CD8-positive, alpha-beta memory T cell (primary cell): ENCODE data around the gene RIPPLY2. TPM values are rescaled to one million over a fixed set of nuclear protein-coding genes. Genes with fewer than 3 reads are reported as not detected.

Experiments
- CTCF ChIA-PET: fragments of 350-600 bp; sonication (Branson Sonifier 250); formaldehyde crosslinking; loops from one replicate; lab custom pipeline; 2021; ENCODE audit warnings: antibody characterized with exemption; lab: Charles Lee
- POLR2A ChIA-PET: fragments of 350-600 bp; sonication (Branson Sonifier 250); formaldehyde crosslinking; loops from one replicate; lab custom pipeline; 2021; ENCODE audit warnings: antibody characterized with exemption; lab: Charles Lee
- DNase-seq, 5 donors: peaks; one replicate each; pipeline versions ENCODE4 v3.0.0 to v3.0.0-alpha.2; 2020 to 2022; ENCODE audit warnings: mixed read lengths in 1 of 5
- H3K27ac ChIP-seq: one replicate; pipeline ENCODE4 v1.7.0; 2013; ENCODE audit warnings: low read depth, mild to moderate bottlenecking, low read length, moderate library complexity
- H3K27me3 ChIP-seq: 2 replicates; pipeline ENCODE4 v1.7.0; 2013; ENCODE audit warnings: low read length, mild to moderate bottlenecking; ENCODE audit not compliant: insufficient read depth, poor library complexity, severe bottlenecking
- H3K36me3 ChIP-seq: 2 replicates; pipeline ENCODE4 v1.7.0; 2013; ENCODE audit warnings: mild to moderate bottlenecking, low read length, moderate library complexity; ENCODE audit not compliant: insufficient read depth
- H3K4me1 ChIP-seq: 2 replicates; pipeline ENCODE4 v1.7.0; 2013; ENCODE audit warnings: mild to moderate bottlenecking, low read length, moderate library complexity; ENCODE audit not compliant: insufficient read depth
- H3K4me3 ChIP-seq: 2 replicates; pipeline ENCODE4 v1.7.0; 2013; ENCODE audit warnings: mild to moderate bottlenecking, low read length
- H3K9me3 ChIP-seq: 2 replicates; pipeline ENCODE4 v1.7.0; 2013; ENCODE audit warnings: mild to moderate bottlenecking, low read length
- H3K27ac Mint-ChIP-seq, 8 donors: one replicate each; pipeline ENCODE4 v1.8.0; 2020 to 2021; ENCODE audit warnings: mixed read lengths in 8 of 8, mild to moderate bottlenecking in 6 of 8, inconsistent platforms in 3 of 8, moderate library complexity in 3 of 8
- H3K27me3 Mint-ChIP-seq, 2 donors: one replicate each; pipeline ENCODE4 v1.8.0; 2020 to 2021; ENCODE audit warnings: mixed read lengths in 2 of 2, mild to moderate bottlenecking in 1 of 2, moderate library complexity in 1 of 2
- H3K36me3 Mint-ChIP-seq, 3 donors: one replicate each; pipeline ENCODE4 v1.8.0; 2020 to 2021; ENCODE audit warnings: mixed read lengths in 3 of 3, inconsistent platforms in 1 of 3, mild to moderate bottlenecking in 1 of 3
- H3K4me1 Mint-ChIP-seq, 3 donors: one replicate each; pipeline ENCODE4 v1.8.0; 2020 to 2021; ENCODE audit warnings: mixed read lengths in 3 of 3, inconsistent platforms in 1 of 3, mild to moderate bottlenecking in 1 of 3
- H3K4me3 Mint-ChIP-seq, 7 donors: one replicate each; pipeline ENCODE4 v1.8.0; 2020 to 2021; ENCODE audit warnings: mixed read lengths in 7 of 7, mild to moderate bottlenecking in 6 of 7, moderate library complexity in 4 of 7, inconsistent platforms in 2 of 7
- H3K9me3 Mint-ChIP-seq, 5 donors: one replicate each; pipeline ENCODE4 v1.8.0; 2020 to 2022; ENCODE audit warnings: mixed read lengths in 5 of 5, mild to moderate bottlenecking in 3 of 5, moderate library complexity in 2 of 5, inconsistent platforms in 1 of 5
- polyA plus RNA-seq: library from polyadenylated mRNA; unstranded; fragments of 300-500 nt; fragmentation: Illumina TruSeq; gene quantifications from one replicate; pipeline ENCODE4 v1.2.3, GENCODE V29; 2021
- total RNA-seq, 2 experiments: library from RNA; stranded (reverse); gene quantifications; one replicate each; pipeline ENCODE4 v1.2.3, GENCODE V29; 2021

The RIPPLY2 gene
- total and polyA plus RNA-seq, 3 experiments from 2014 or later = not detected

DNA sequence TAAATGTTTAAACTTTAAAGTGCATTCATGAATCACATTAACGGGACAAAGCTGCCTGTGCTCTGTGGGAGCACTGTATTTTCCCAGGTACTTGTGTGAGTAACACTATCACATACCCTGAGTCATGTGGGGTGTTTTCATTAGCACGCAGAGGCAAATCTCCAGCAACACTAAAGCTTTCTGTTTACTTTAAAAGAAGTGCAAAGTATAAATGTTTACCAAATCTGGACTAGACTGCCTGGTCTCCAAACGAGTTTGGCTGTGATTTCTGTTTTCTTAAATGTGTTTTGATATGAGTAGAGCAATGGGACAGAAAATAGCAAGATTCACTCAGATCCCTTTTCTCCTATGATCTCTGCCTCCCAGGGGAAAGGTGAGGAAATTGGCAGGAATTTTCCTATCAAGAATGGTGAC lies 28.8 kb upstream of the RIPPLY2 start:
- CTCF ChIA-PET = no interaction called here
- DNase-seq = no peak
- Histone ChIP-seq H3K4me1 (no peaks in the 10 kb centered on the region), H3K27ac (no peak overlapping the region), H3K27me3 (no peaks in the 10 kb centered on the region), H3K9me3 (no peaks in the 10 kb centered on the region), H3K4me3 (no peak overlapping the region), H3K36me3 (no peaks in the 10 kb centered on the region)
- H3K4me1 Mint-ChIP-seq = no peaks in the 10 kb centered on the region
- H3K36me3 Mint-ChIP-seq = no peaks in the 10 kb centered on the region
- H3K27ac Mint-ChIP-seq = no peak overlapping the region
- POLR2A ChIA-PET = no interaction called here
- no peaks in the 10 kb centered on the region for H3K9me3 Mint-ChIP-seq
- H3K4me3 Mint-ChIP-seq = no peak overlapping the region
- peaks cover 6 to 17% of the 10 kb centered on the region in 2 donors for H3K27me3 Mint-ChIP-seq

DNA sequence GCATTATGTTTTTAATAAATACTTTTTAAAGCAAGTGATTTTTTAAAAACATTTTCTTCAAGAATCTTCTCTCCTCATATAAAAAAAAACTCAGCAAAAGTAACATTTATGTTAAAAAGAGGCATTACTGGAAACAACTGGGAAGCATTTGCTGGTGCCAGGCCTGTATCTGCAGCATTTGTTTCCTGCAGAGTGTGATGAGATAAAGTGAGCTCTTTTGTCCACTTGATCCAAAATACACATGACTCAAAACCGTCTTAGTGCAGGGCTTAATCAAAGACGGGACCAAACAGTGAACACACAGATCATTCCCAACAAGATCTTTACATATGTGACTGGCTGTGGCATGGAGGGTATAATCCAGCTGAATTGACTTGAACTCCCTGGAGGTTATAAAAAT lies 28.3 kb upstream of the RIPPLY2 start:
- H3K4me3 Mint-ChIP-seq = no peak overlapping the region

DNA sequence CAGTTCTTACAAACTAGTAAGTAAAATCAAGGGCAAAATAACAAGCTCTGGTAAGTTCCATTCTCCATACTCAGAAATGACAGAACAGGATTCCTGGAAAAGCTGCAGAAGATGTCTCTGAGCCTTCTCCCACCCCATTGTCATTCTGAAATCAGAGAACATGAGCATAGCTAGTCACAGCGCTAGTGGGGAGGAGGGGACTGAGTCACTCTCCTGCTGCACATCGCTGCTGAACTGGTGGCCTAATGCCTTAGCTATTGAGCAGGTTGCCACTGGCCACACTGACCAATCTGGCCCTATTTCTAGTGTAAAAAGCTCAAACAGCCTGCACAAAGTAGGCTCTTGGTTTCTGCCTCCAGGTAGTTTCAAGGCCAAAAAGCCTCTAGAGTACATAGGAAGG lies 26.1 kb upstream of the RIPPLY2 start:
- Histone ChIP-seq H3K27me3 (no peaks in the 10 kb centered on the region), H3K4me1 (no peaks in the 10 kb centered on the region), H3K9me3 (no peaks in the 10 kb centered on the region), H3K4me3 (no peak overlapping the region), H3K27ac (no peak overlapping the region), H3K36me3 (no peaks in the 10 kb centered on the region)
- POLR2A ChIA-PET = no interaction called here
- no peaks in the 10 kb centered on the region for H3K36me3 Mint-ChIP-seq
- H3K27ac Mint-ChIP-seq = no peak overlapping the region
- H3K4me3 Mint-ChIP-seq = no peak overlapping the region
- H3K4me1 Mint-ChIP-seq = no peaks in the 10 kb centered on the region
- no peak for DNase-seq
- H3K9me3 Mint-ChIP-seq = peaks cover 0 to 2% (median 0%) of the 10 kb centered on the region in 5 donors
- H3K27me3 Mint-ChIP-seq = peaks cover 10 to 17% of the 10 kb centered on the region in 2 donors
- CTCF ChIA-PET = interaction anchor here (1.0 kb wide), 1 partner anchor 11 kb away, joined by 3 read pairs; no protein-coding TSS in a partner anchor

More for the DNA sequence above, 28.3 kb upstream of the RIPPLY2 start:
- POLR2A ChIA-PET = no interaction called here
- peaks cover 10 to 17% of the 10 kb centered on the region in 2 donors for H3K27me3 Mint-ChIP-seq
- Histone ChIP-seq H3K27me3 (no peaks in the 10 kb centered on the region), H3K27ac (no peak overlapping the region), H3K4me3 (no peak overlapping the region), H3K4me1 (no peaks in the 10 kb centered on the region), H3K36me3 (no peaks in the 10 kb centered on the region), H3K9me3 (no peaks in the 10 kb centered on the region)
- no peak overlapping the region for H3K27ac Mint-ChIP-seq
- CTCF ChIA-PET = no interaction called here
- no peaks in the 10 kb centered on the region for H3K36me3 Mint-ChIP-seq
- no peak for DNase-seq
- H3K4me1 Mint-ChIP-seq = no peaks in the 10 kb centered on the region
- H3K9me3 Mint-ChIP-seq = no peaks in the 10 kb centered on the region

DNA sequence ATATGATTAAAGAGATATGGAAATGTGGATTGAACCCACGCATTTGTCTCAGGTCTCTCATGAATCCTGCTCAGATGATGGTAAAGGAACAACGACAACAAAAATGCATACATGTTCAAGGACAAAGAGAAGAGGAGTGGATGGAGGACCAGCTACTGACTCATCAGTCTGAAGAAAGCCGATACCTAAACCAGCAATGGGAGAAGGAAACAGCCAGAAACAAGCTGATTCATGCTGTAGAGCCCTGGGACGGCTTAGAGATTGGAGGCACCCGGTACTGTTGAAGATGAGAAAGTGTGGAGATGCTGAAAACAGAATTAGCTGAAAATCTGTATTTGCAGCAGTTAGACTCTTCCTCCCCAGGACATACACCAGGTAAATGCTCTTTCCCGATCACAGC lies 14.4 kb upstream of the RIPPLY2 start:
- no peak overlapping the region for H3K27ac Mint-ChIP-seq
- no peaks in the 10 kb centered on the region for H3K36me3 ChIP-seq
- peaks cover 16 to 39% of the 10 kb centered on the region in 2 donors for H3K27me3 Mint-ChIP-seq
- no peaks in the 10 kb centered on the region for H3K4me1 ChIP-seq
- H3K27me3 ChIP-seq = no peaks in the 10 kb centered on the region
- no peaks in the 10 kb centered on the region for H3K9me3 ChIP-seq
- H3K36me3 Mint-ChIP-seq = peaks cover 0 to 1% (median 0%) of the 10 kb centered on the region in 3 donors
- no peak overlapping the region for H3K4me3 ChIP-seq
- peaks cover 0 to 9% (median 5%) of the 10 kb centered on the region in 5 donors for H3K9me3 Mint-ChIP-seq
- no peak overlapping the region for H3K27ac ChIP-seq
- no peaks in the 10 kb centered on the region for H3K4me1 Mint-ChIP-seq
- no peak overlapping the region for H3K4me3 Mint-ChIP-seq
- POLR2A ChIA-PET = interaction anchor here (0.5 kb wide), 1 partner anchor 9 kb away, joined by 5 read pairs; no protein-coding TSS in a partner anchor
- CTCF ChIA-PET = interaction anchor here (1.2 kb wide), 1 partner anchor 11 kb away, joined by 3 read pairs; no protein-coding TSS in a partner anchor
- DNase-seq = no peak

DNA sequence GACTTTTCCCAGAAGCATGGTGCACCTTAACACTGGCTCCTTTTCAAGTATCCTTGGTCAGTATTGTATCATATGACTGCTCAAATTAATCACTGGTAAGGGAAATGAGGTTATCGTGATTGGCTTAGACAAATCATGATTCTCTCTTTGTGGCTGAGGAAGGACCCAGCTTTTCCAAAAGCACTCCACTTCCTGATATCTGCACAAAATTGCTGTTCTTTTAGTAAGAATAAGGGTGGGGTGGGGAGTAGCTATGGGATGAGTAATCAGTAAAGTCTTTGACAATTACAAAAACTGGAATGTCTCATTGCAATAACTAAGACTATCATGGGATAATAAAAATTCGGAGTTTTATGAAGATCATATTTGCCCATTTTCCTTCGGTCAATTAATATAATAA lies 9.0 kb upstream of the RIPPLY2 start:
- Mint-ChIP-seq H3K9me3 (peaks cover 0 to 9% (median 3%) of the 10 kb centered on the region in 5 donors), H3K27me3 (peaks cover 5 to 15% of the 10 kb centered on the region in 2 donors), H3K4me1 (no peaks in the 10 kb centered on the region), H3K27ac (no peak overlapping the region), H3K36me3 (peaks cover 0 to 1% (median 0%) of the 10 kb centered on the region in 3 donors), H3K4me3 (no peak overlapping the region)
- H3K27ac ChIP-seq = no peak overlapping the region
- no peaks in the 10 kb centered on the region for H3K36me3 ChIP-seq
- ChIA-PET CTCF (no interaction called here), POLR2A (no interaction called here)
- H3K9me3 ChIP-seq = no peaks in the 10 kb centered on the region
- H3K4me3 ChIP-seq = no peak overlapping the region
- H3K27me3 ChIP-seq = no peaks in the 10 kb centered on the region
- DNase-seq = no peak
- no peaks in the 10 kb centered on the region for H3K4me1 ChIP-seq

DNA sequence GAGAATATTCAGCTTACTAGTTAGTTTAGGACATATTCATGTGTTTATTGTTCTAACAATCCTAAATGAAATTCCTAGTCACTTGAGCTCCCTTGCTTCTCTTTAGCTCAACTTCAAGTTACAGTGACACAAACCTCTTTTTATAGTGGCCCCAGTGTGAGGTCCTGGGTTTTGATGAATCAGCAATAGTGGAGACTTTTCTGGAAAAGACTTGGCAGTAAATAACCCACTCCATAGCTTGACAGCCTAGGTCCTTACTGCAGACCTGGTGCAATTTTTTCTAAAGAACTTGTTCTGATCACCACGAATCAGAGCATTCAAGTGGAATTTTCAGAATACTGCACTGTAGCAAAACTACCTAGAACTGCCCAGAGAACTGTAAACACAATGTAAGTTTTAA lies 6.9 kb upstream of the RIPPLY2 start:
- DNase-seq = no peak
- no peak overlapping the region for H3K27ac Mint-ChIP-seq
- peaks cover 21 to 30% of the 10 kb centered on the region in 2 donors for H3K27me3 Mint-ChIP-seq
- H3K36me3 Mint-ChIP-seq = peaks cover 0 to under 1% (median 0%) of the 10 kb centered on the region in 3 donors
- POLR2A ChIA-PET = no interaction called here
- Histone ChIP-seq H3K27ac (no peak overlapping the region), H3K4me1 (no peaks in the 10 kb centered on the region), H3K27me3 (no peaks in the 10 kb centered on the region), H3K9me3 (no peaks in the 10 kb centered on the region), H3K4me3 (no peak overlapping the region), H3K36me3 (no peaks in the 10 kb centered on the region)
- CTCF ChIA-PET = no interaction called here
- no peak overlapping the region for H3K4me3 Mint-ChIP-seq
- peaks cover 0 to 3% (median 1%) of the 10 kb centered on the region in 5 donors for H3K9me3 Mint-ChIP-seq
- H3K4me1 Mint-ChIP-seq = no peaks in the 10 kb centered on the region

DNA sequence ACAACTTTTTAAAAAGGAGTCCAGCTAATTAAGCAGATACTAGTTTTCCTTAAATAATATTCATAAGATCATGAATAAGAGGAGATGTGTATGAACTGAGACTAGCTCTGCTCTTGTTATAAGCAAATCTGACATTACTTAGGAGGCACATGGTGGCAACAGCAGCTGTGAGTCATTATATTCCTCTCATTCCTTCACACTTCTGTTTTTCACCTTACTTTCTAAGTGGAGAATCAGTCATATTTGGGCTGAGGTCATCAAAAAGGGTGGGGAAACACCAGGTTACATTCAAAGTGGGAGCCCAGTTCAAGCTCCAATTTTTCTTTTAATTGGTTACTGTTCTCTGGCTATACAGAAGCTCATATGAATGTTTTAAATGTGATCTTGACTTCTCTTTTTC lies 6.0 kb upstream of the RIPPLY2 start:
- H3K27me3 Mint-ChIP-seq = peaks cover 28 to 39% of the 10 kb centered on the region in 2 donors
- no peak for DNase-seq
- Histone ChIP-seq H3K27ac (no peak overlapping the region), H3K36me3 (no peaks in the 10 kb centered on the region), H3K4me3 (no peak overlapping the region), H3K9me3 (no peaks in the 10 kb centered on the region), H3K27me3 (no peaks in the 10 kb centered on the region), H3K4me1 (no peaks in the 10 kb centered on the region)
- ChIA-PET CTCF (no interaction called here), POLR2A (no interaction called here)
- H3K4me3 Mint-ChIP-seq = no peak overlapping the region
- no peaks in the 10 kb centered on the region for H3K9me3 Mint-ChIP-seq
- H3K36me3 Mint-ChIP-seq = no peaks in the 10 kb centered on the region
- H3K27ac Mint-ChIP-seq = no peak overlapping the region
- no peaks in the 10 kb centered on the region for H3K4me1 Mint-ChIP-seq

DNA sequence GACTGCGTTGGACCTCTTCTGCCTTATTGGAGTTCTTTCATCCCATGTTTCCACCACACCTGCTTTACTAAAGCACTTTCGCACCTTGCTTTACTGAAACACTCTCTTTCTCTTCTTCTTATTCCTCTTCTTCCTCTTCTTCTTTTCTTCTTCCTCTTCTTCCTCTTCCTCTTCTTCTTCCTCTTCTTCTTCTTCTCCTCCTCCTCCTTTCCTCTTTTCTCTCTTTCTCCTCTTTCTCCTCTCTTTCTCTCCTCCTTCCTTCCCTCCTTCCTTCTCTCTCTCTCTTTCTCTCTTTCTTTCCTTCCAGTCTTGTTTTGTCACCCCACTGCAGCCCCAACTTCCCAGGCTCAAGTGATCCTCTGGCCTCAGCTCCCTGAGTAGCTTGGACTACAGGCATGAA lies 4.0 kb upstream of the RIPPLY2 start:
- Histone ChIP-seq H3K27me3 (peaks cover 16% of the 10 kb centered on the region), H3K9me3 (no peaks in the 10 kb centered on the region), H3K4me1 (no peaks in the 10 kb centered on the region), H3K36me3 (no peaks in the 10 kb centered on the region), H3K4me3 (no peak overlapping the region), H3K27ac (no peak overlapping the region)
- H3K4me3 Mint-ChIP-seq = no peak overlapping the region
- CTCF ChIA-PET = no interaction called here
- H3K9me3 Mint-ChIP-seq = no peaks in the 10 kb centered on the region
- no peak overlapping the region for H3K27ac Mint-ChIP-seq
- POLR2A ChIA-PET = no interaction called here
- DNase-seq = no peak
- peaks cover 38 to 57% of the 10 kb centered on the region in 2 donors for H3K27me3 Mint-ChIP-seq
- no peaks in the 10 kb centered on the region for H3K36me3 Mint-ChIP-seq
- peaks cover 3 to 16% (median 5%) of the 10 kb centered on the region in 3 donors for H3K4me1 Mint-ChIP-seq
